ENCODE results near the gene MACROD1.
A peak's percentile ranks its signal among the peaks of the same experiment; 100 is the strongest.

The MACROD1 gene

GRCh38 chr11:64060263-64060860 is 105.6 kb downstream of the MACROD1 start:
- no peaks in the 10 kb centered on the region for H3K36me3 ChIP-seq (ENCODE audit: insufficient read depth, low read depth, low read length)
- H3K27ac ChIP-seq (ENCODE audit: low read length): no peak overlapping the region
- H3K4me3 ChIP-seq (ENCODE audit: low read length): peak overlapping the region; percentile 60; the same call in 1 of the 2 replicates
- no peaks in the 10 kb centered on the region; the same call in 1 of the 2 replicates for H3K4me1 ChIP-seq (ENCODE audit: insufficient read depth, low read length)
- no peak overlapping the region for H3K9ac ChIP-seq (ENCODE audit: low read depth, low read length)
- H3K9me3 ChIP-seq (ENCODE audit: insufficient read depth, low read depth, low read length): no peaks in the 10 kb centered on the region
- peaks cover 100% of the 10 kb centered on the region for H3K27me3 ChIP-seq (ENCODE audit: insufficient read depth, low read length)

- no peaks in the 10 kb centered on the region; the same call in 1 of the 2 replicates for H3K4me1 ChIP-seq (ENCODE audit: insufficient read depth, low read length)
- no peak overlapping the region for H3K9ac ChIP-seq (ENCODE audit: low read depth, low read length)
- no peak overlapping the region for H3K4me3 ChIP-seq (ENCODE audit: low read length)
- peaks cover 100% of the 10 kb centered on the region for H3K27me3 ChIP-seq (ENCODE audit: insufficient read depth, low read length)
- no peak overlapping the region for H3K27ac ChIP-seq (ENCODE audit: low read length)
- H3K36me3 ChIP-seq (ENCODE audit: insufficient read depth, low read depth, low read length): no peaks in the 10 kb centered on the region
- no peaks in the 10 kb centered on the region for H3K9me3 ChIP-seq (ENCODE audit: insufficient read depth, low read depth, low read length)
Measured at GRCh38 chr11:64059339-64060140, 106.4 kb downstream of the MACROD1 start.

- H3K9me3 ChIP-seq (ENCODE audit: insufficient read depth, low read depth, low read length): no peaks in the 10 kb centered on the region
- peaks cover 5% of the 10 kb centered on the region for H3K4me1 ChIP-seq (ENCODE audit: insufficient read depth, low read length)
- H3K27me3 ChIP-seq (ENCODE audit: insufficient read depth, low read length): peaks cover 100% of the 10 kb centered on the region
- H3K9ac ChIP-seq (ENCODE audit: low read depth, low read length): no peak overlapping the region
- H3K27ac ChIP-seq (ENCODE audit: low read length): no peak overlapping the region
- H3K4me3 ChIP-seq (ENCODE audit: low read length): no peak overlapping the region
- H3K36me3 ChIP-seq (ENCODE audit: insufficient read depth, low read depth, low read length): no peaks in the 10 kb centered on the region
Measured at GRCh38 chr11:64058494-64058893, 107.4 kb downstream of the MACROD1 start.

DNA sequence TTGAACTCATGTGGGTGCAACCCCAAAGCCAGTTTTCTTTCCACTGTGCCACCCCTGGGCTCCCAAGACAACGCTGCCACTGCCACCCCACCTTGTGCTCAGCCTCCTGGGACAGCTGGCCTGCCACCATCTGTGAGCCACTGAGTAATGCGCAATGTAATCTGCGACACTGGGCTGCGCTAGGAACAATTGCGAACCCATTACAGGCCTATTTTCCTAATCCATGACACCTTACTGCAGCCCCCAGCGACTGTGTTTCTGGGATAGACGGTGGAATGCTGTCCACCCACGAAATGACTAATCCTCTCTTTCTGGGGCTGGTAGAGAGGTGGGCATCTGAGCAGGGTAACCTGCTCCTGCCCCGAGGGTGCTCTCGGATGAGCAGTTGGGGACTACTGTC is 108.0 kb downstream of the MACROD1 start:
- no peaks in the 10 kb centered on the region for H3K36me3 ChIP-seq (ENCODE audit: insufficient read depth, low read depth, low read length)
- H3K27me3 ChIP-seq (ENCODE audit: insufficient read depth, low read length): peaks cover 98% of the 10 kb centered on the region
- no peak overlapping the region for H3K4me3 ChIP-seq (ENCODE audit: low read length)
- peaks cover 11% of the 10 kb centered on the region for H3K4me1 ChIP-seq (ENCODE audit: insufficient read depth, low read length)
- H3K9me3 ChIP-seq (ENCODE audit: insufficient read depth, low read depth, low read length): no peaks in the 10 kb centered on the region
- no peak overlapping the region for H3K27ac ChIP-seq (ENCODE audit: low read length)
- H3K9ac ChIP-seq (ENCODE audit: low read depth, low read length): no peak overlapping the region

- Histone ChIP-seq H3K36me3 (ENCODE audit: insufficient read depth, low read depth, low read length) (no peaks in the 10 kb centered on the region), H3K27ac (ENCODE audit: low read length) (no peak overlapping the region), H3K27me3 (ENCODE audit: insufficient read depth, low read length) (peaks cover 98% of the 10 kb centered on the region), H3K4me1 (ENCODE audit: insufficient read depth, low read length) (peaks cover 12% of the 10 kb centered on the region), H3K9me3 (ENCODE audit: insufficient read depth, low read depth, low read length) (no peaks in the 10 kb centered on the region), H3K4me3 (ENCODE audit: low read length) (no peak overlapping the region), H3K9ac (ENCODE audit: low read depth, low read length) (no peak overlapping the region)
Measured at GRCh38 chr11:64056861-64057260, 109.1 kb downstream of the MACROD1 start.

- Histone ChIP-seq H3K4me1 (ENCODE audit: insufficient read depth, low read length) (peaks cover 12% of the 10 kb centered on the region), H3K9ac (ENCODE audit: low read depth, low read length) (no peak overlapping the region), H3K27ac (ENCODE audit: low read length) (no peak overlapping the region)
Measured at GRCh38 chr11:64056213-64056785, 109.6 kb downstream of the MACROD1 start.

DNA sequence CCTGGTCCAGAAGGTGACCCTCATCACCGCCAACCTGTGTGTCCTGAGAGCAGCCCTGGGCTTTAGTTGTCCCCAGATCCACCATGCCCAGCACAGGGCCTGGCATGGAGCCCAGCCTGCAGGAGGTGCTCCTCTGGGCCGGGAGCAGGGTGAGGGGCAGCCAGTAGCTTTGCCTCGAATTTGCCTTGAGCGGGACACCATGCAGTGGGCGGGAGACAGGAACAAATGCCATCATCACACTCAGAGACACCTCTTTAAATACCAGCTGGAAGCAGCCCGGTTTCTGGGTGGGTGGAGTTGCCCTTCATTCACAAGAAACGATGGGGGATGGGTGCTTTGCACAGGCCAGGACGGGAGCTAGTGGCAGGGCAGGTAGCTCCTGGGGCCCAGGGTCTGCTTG is 110.8 kb downstream of the MACROD1 start:
- Histone ChIP-seq H3K9ac (ENCODE audit: low read depth, low read length) (no peak overlapping the region), H3K27ac (ENCODE audit: low read length) (no peak overlapping the region), H3K36me3 (ENCODE audit: insufficient read depth, low read depth, low read length) (no peaks in the 10 kb centered on the region), H3K27me3 (ENCODE audit: insufficient read depth, low read length) (peaks cover 98% of the 10 kb centered on the region), H3K9me3 (ENCODE audit: insufficient read depth, low read depth, low read length) (no peaks in the 10 kb centered on the region), H3K4me1 (ENCODE audit: insufficient read depth, low read length) (peaks cover 12% of the 10 kb centered on the region), H3K4me3 (ENCODE audit: low read length) (no peak overlapping the region)

More at GRCh38 chr11:64056213-64056785, 109.6 kb downstream of the MACROD1 start:
- Histone ChIP-seq H3K4me3 (ENCODE audit: low read length) (no peak overlapping the region), H3K9me3 (ENCODE audit: insufficient read depth, low read depth, low read length) (no peaks in the 10 kb centered on the region), H3K36me3 (ENCODE audit: insufficient read depth, low read depth, low read length) (no peaks in the 10 kb centered on the region), H3K27me3 (ENCODE audit: insufficient read depth, low read length) (peaks cover 98% of the 10 kb centered on the region)

DNA sequence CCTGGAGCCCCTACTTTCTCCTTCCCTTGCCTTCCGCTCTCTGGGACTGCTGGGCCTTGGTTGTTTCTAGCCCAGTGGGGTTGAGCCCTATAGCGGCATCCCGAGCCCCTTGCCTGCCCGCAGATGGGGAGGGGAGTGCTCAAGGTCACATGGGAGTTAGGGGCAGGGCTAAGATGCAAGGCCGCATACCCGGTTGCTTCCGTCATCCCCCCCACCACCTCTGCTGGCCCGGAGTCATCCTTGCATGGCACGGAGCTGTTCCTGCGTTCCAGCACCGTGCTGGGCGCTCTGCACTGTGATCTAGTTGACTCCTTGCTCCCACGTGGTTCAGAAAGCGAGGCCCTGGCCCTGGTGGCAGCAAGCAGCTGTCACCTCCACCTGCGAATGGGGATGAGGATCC is 112.2 kb downstream of the MACROD1 start:
- Histone ChIP-seq H3K36me3 (ENCODE audit: insufficient read depth, low read depth, low read length) (no peaks in the 10 kb centered on the region), H3K27me3 (ENCODE audit: insufficient read depth, low read length) (peaks cover 98% of the 10 kb centered on the region), H3K27ac (ENCODE audit: low read length) (no peak overlapping the region), H3K9ac (ENCODE audit: low read depth, low read length) (no peak overlapping the region), H3K9me3 (ENCODE audit: insufficient read depth, low read depth, low read length) (no peaks in the 10 kb centered on the region), H3K4me1 (ENCODE audit: insufficient read depth, low read length) (peaks cover 12% of the 10 kb centered on the region), H3K4me3 (ENCODE audit: low read length) (peak overlapping the region; percentile 32; the same call in 1 of the 2 replicates)

GRCh38 chr11:64052938-64053622 is 112.8 kb downstream of the MACROD1 start:
- Histone ChIP-seq H3K4me1 (ENCODE audit: insufficient read depth, low read length) (peaks cover 12% of the 10 kb centered on the region), H3K9me3 (ENCODE audit: insufficient read depth, low read depth, low read length) (no peaks in the 10 kb centered on the region), H3K27me3 (ENCODE audit: insufficient read depth, low read length) (peaks cover 98% of the 10 kb centered on the region), H3K9ac (ENCODE audit: low read depth, low read length) (no peak overlapping the region), H3K27ac (ENCODE audit: low read length) (no peak overlapping the region), H3K36me3 (ENCODE audit: insufficient read depth, low read depth, low read length) (no peaks in the 10 kb centered on the region), H3K4me3 (ENCODE audit: low read length) (no peak overlapping the region)

- Histone ChIP-seq H3K9ac (ENCODE audit: low read depth, low read length) (no peak overlapping the region), H3K4me3 (ENCODE audit: low read length) (no peak overlapping the region), H3K27me3 (ENCODE audit: insufficient read depth, low read length) (peaks cover 94% of the 10 kb centered on the region), H3K36me3 (ENCODE audit: insufficient read depth, low read depth, low read length) (no peaks in the 10 kb centered on the region), H3K9me3 (ENCODE audit: insufficient read depth, low read depth, low read length) (no peaks in the 10 kb centered on the region), H3K4me1 (ENCODE audit: insufficient read depth, low read length) (peaks cover 12% of the 10 kb centered on the region), H3K27ac (ENCODE audit: low read length) (no peak overlapping the region)
Measured at GRCh38 chr11:64052436-64052835, 113.5 kb downstream of the MACROD1 start.

DNA sequence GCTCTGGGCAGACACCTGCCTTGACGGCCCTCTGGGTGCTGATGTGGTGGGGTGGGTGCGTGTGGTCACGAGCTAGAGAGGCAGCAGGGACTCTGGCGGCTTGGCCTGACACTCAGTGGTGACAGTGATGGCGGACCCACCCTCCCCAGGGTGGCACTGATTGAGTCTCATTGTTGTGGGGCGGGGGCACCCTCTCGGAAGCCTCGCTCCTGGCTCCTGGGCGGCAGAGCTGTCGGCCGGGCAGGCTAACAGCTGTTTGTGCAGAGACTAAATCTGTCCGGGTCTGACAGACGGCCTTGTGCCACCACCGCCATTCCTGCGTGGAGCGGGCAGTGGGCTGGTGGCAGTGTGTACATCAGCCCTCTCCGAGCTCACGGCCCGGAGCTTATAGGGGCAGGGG is 114.6 kb downstream of the MACROD1 start:
- Histone ChIP-seq H3K4me3 (ENCODE audit: low read length) (no peak overlapping the region), H3K9me3 (ENCODE audit: insufficient read depth, low read depth, low read length) (no peaks in the 10 kb centered on the region), H3K27ac (ENCODE audit: low read length) (no peak overlapping the region), H3K9ac (ENCODE audit: low read depth, low read length) (no peak overlapping the region), H3K36me3 (ENCODE audit: insufficient read depth, low read depth, low read length) (no peaks in the 10 kb centered on the region), H3K27me3 (ENCODE audit: insufficient read depth, low read length) (peaks cover 94% of the 10 kb centered on the region), H3K4me1 (ENCODE audit: insufficient read depth, low read length) (peaks cover 12% of the 10 kb centered on the region)

All from iPS-20b (cell line).